NB4 (cell line): ENCODE results near the gene COX6A2.

Experiments used
- DNase-seq: peaks from one replicate; pipeline ENCODE4 v3.0.0; 2010; ENCODE audit warnings: low read depth
- H3K4me3 ChIP-seq: one replicate; pipeline ENCODE4 v1.5.1; 2011; ENCODE audit warnings: mild to moderate bottlenecking, low read depth, low read length, moderate library complexity
- CTCF ChIP-seq: IDR thresholded peaks from one replicate; pipeline ENCODE4 v1.5.1; 2012; ENCODE audit warnings: low read depth, low read length
- MAX ChIP-seq: IDR thresholded peaks from 2 replicates; pipeline ENCODE4 v1.6.1; 2011; ENCODE audit warnings: low read depth, low read length
- MYC ChIP-seq: IDR thresholded peaks from 2 replicates; pipeline ENCODE4 v1.6.1; 2011; ENCODE audit warnings: low read depth, low read length
- POLR2A ChIP-seq: IDR thresholded peaks from 2 replicates; pipeline ENCODE4 v1.6.1; 2011; ENCODE audit warnings: mild to moderate bottlenecking; ENCODE audit not compliant: insufficient read length; ENCODE audit errors: extremely low read depth

The COX6A2 gene

GRCh38 chr16:31414706-31415105 lies 13.5 kb downstream of the COX6A2 start:
- DNase-seq = no peak
- TF ChIP-seq POLR2A (no peak), MYC (no peak), CTCF (no peak), MAX (no peak)
- H3K4me3 ChIP-seq = no peak overlapping the region

DNA sequence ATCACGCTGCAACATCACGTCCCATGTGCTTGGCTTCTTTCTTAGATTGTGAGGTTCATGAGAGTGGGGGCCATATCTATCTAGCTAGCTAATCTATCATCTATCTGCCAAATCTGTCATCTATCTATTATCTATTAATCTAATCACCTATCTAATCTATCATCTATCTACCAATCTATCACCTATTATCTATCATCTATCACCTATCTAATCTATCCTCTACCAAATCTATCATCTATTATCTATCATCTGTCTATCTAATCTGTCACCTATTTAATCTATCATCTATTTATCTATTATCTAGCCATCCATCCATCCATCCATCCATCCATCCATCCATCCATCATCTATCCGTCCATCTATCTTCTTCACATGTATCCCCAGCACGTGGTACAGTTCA lies 14.2 kb downstream of the COX6A2 start:
- no peak overlapping the region for H3K4me3 ChIP-seq

GRCh38 chr16:31413381-31413780 lies 14.8 kb downstream of the COX6A2 start:
- no peak overlapping the region for H3K4me3 ChIP-seq
- TF ChIP-seq CTCF = no peak
- TF ChIP-seq MYC = no peak
- no peak for TF ChIP-seq MAX
- TF ChIP-seq POLR2A = no peak
- DNase-seq = no peak

More for the DNA sequence above, 14.2 kb downstream of the COX6A2 start:
- no peak for DNase-seq
- no peak for TF ChIP-seq MYC
- no peak for TF ChIP-seq POLR2A
- TF ChIP-seq MAX = no peak
- TF ChIP-seq CTCF = no peak

GRCh38 chr16:31412750-31413149 lies 15.4 kb downstream of the COX6A2 start:
- TF ChIP-seq MYC (no peak), MAX (no peak), CTCF (no peak), POLR2A (no peak)

DNA sequence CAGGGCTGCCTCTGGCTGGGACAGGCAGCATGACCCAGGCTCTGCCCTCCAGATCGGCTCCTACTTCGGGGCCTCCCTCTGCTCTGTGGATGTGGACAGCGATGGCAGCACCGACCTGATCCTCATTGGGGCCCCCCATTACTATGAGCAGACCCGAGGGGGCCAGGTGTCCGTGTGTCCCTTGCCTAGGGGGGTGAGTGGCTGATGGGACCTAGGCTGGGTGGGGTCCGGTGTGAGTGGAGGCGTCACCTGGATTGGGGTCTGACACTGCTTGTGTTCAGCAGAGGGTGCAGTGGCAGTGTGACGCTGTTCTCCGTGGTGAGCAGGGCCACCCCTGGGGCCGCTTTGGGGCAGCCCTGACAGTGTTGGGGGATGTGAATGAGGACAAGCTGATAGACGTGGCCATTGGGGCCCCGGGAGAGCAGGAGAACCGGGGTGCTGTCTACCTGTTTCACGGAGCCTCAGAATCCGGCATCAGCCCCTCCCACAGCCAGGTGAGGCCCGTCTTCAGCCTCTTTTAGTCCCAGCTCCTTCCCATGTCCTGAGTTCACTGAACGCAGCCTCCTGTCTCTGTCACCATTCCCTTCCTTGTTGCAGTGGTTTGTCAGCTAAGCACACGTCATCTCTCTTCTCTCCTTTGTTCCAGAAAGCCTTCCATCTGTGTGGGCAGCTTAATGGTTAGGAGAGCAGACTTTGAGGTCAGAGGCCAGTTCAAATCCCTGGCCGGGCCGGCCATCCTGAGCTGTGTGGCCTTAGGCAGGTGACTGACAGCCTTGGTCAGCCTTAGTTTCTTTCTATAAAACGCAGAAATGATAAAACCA lies 16.9 kb downstream of the COX6A2 start:
- no peak overlapping the region for H3K4me3 ChIP-seq
- TF ChIP-seq POLR2A = no peak

More at GRCh38 chr16:31412750-31413149, 15.4 kb downstream of the COX6A2 start:
- no peak overlapping the region for H3K4me3 ChIP-seq
- DNase-seq = no peak

DNA sequence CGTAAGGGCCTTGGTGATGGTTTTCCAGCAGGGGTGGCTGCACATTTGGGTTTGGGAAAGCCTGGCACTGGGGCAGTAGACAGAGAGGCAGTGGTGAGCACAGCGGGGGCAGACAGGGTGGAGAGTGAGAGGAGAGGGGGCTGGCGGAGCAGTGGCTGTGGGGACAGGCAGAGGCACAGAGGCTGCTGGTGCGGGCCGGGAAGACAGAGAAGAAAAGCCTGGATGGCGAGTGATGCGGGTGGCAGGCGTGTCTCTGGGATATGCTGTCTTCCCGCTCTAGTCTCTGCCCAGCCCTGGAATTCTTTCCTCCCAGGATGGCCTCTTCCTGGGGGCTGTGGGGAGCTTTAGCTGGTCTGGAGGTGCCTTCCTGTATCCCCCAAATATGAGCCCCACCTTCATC lies 18.1 kb downstream of the COX6A2 start:
- no peak for DNase-seq
- no peak overlapping the region for H3K4me3 ChIP-seq
- no peak for TF ChIP-seq MAX
- no peak for TF ChIP-seq POLR2A
- TF ChIP-seq MYC = no peak
- no peak for TF ChIP-seq CTCF

More for the DNA sequence above, 16.9 kb downstream of the COX6A2 start:
- DNase-seq = no peak
